ENCODE results near the gene GFOD2.
A peak's percentile ranks its signal among the peaks of the same experiment; 100 is the strongest.
"Not testable (repeated sequence)": the region's sequence is repeated elsewhere in the genome, so short reads cannot be mapped to it uniquely, and the experiment has no call there.

GFOD2 gene

DNA sequence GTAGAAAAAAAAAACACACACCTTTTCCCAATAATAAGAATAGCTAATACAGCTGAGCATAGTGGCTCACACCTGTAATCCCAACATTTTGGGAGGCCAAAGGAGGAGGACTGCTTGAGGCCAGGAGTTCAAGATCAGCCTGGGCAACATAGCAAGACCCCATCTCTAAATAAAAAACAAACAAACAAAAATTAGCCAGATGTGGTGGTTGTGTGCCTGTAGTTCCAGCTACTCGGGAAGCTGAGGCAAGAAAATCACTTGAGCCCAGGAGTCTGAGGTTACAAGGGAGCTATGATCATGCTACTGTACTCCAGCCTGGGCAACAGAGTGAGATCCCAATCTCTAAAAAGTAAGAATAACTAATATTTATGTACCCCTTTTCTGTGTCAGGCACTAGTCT, 42.8 kb upstream of the GFOD2 start:
- no peak for TF ChIP-seq CTCF (conservative IDR thresholded peaks at IDR 0.05; ENCODE audit: low read depth)
- CTCF ChIA-PET, result interaction anchor here (0.8 kb wide), 1 partner anchor 67 kb away, joined by 5 read pairs; no protein-coding TSS in a partner anchor

GRCh38 chr16:67760956-67761230, 41.8 kb upstream of the GFOD2 start:
- peak overlapping the region; percentile 29 for H3K27ac ChIP-seq
- ChIA-PET POLR2A (ENCODE audit: low non-redundant PET) (no interaction called here), CTCF (interaction anchor here (0.6 to 1.3 kb wide), 2 partner anchors 19 to 81 kb away, joined by 3 to 4 read pairs; no protein-coding TSS in a partner anchor)
- DNase-seq (ENCODE audit: low spot score), result no peak
- no peak for TF ChIP-seq CTCF (conservative IDR thresholded peaks at IDR 0.05; ENCODE audit: low read depth)

More for the DNA sequence above, 42.8 kb upstream of the GFOD2 start:
- no peak for DNase-seq (ENCODE audit: low spot score)
- POLR2A ChIA-PET (ENCODE audit: low non-redundant PET), result no interaction called here
- no peak overlapping the region for H3K27ac ChIP-seq

GRCh38 chr16:67760206-67760955, 41.3 kb upstream of the GFOD2 start:
- no peak for DNase-seq (ENCODE audit: low spot score)
- CTCF ChIA-PET, result interaction anchor here (1.3 kb wide), 1 partner anchor 18 kb away, joined by 3 read pairs; no protein-coding TSS in a partner anchor
- TF ChIP-seq CTCF (conservative IDR thresholded peaks at IDR 0.05; ENCODE audit: low read depth), result no peak
- H3K27ac ChIP-seq, result peak overlapping the region; percentile 29
- POLR2A ChIA-PET (ENCODE audit: low non-redundant PET), result no interaction called here

DNA sequence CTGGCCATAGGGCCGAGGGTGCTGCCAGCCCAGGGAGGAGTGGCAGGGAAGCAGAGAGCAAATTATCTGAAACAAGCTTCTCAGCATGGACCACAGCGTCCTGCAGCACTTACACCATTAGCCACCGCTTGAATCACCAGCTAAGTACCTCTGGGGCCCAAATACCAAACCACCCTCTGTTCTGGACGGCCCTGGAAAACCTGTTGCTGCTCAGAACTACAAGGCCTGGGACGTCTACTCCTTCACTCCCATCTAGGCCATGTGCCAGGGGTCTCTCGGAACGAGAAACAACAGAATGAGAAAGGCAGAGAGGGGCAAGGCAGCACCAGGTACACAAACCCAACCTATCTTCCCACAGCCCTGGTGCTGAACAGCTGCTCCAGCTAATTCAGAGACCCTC, 39.9 kb upstream of the GFOD2 start:
- ChIA-PET CTCF (interaction anchor here (0.9 kb wide), 1 partner anchor 58 kb away, joined by 3 read pairs; no protein-coding TSS in a partner anchor), POLR2A (ENCODE audit: low non-redundant PET) (interaction anchor here (0.5 kb wide), 1 partner anchor 19 kb away, joined by 6 read pairs; no protein-coding TSS in a partner anchor)
- no peak overlapping the region for H3K27ac ChIP-seq
- DNase-seq (ENCODE audit: low spot score), result no peak
- TF ChIP-seq CTCF (conservative IDR thresholded peaks at IDR 0.05; ENCODE audit: low read depth), result no peak

DNA sequence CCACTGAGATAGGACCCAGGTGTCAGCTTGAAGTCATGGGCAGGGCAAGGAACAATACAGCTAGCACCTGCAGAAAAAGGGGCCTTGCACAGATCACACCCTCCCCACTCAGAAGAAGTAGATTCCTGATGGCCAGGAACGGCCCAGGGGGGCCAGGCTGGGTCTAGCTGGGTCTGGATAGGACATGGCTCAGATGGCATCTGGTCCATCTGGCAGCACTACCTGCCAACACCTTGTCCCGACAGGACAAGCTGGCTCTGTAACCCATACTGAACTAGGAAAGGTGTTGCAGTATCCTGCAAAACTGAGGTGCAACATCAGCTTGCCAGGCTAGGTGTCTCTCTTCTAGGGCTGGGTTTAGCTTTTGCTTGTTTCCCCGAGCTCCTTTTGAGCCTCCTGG, 38.9 kb upstream of the GFOD2 start:
- ChIA-PET POLR2A (ENCODE audit: low non-redundant PET) (interaction anchor here (0.6 kb wide), 1 partner anchor 18 kb away, joined by 3 read pairs; no protein-coding TSS in a partner anchor), CTCF (interaction anchor here (0.5 to 1.2 kb wide), 2 partner anchors 59 to 1189 kb away, joined by 3 to 4 read pairs; no protein-coding TSS in a partner anchor)
- TF ChIP-seq CTCF (conservative IDR thresholded peaks at IDR 0.05; ENCODE audit: low read depth), result no peak
- H3K27ac ChIP-seq, result no peak overlapping the region
- DNase-seq (ENCODE audit: low spot score), result no peak

DNA sequence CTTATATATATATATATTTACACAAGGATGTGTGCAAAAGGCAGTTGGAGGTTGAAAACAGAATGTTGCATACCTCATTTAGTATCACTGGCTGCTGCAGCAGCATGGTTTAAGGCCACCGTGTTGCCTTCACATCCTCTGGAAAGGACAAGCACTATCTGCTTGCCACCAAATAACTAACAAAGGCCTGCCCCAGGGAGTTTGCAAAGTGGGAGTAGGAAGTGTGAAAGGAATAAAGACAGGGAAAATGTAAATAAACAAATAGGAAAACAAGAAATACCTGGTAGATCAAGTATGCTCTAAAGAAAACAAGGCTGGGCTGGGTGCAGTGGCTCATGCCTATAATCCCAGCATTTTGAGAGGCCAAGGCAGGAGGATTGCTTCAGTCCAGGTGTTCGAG, 33.5 kb upstream of the GFOD2 start:
- ChIA-PET POLR2A (ENCODE audit: low non-redundant PET) (no interaction called here), CTCF (no interaction called here)
- H3K27ac ChIP-seq, result no peak overlapping the region
- no peak for DNase-seq (ENCODE audit: low spot score)
- no peak for TF ChIP-seq CTCF (conservative IDR thresholded peaks at IDR 0.05; ENCODE audit: low read depth)

- POLR2A ChIA-PET (ENCODE audit: low non-redundant PET); CTCF ChIA-PET; H3K27ac ChIP-seq; DNase-seq (ENCODE audit: low spot score): not testable (repeated sequence)
Measured at GRCh38 chr16:67751331-67751730, 32.2 kb upstream of the GFOD2 start.

Data from RWPE1 (cell line).